HEK293 (cell line): ENCODE data around the gene TPCN2.

Source experiments
- CTCF ChIP-seq: fragments of 450-650 bp; formaldehyde crosslinking; IDR thresholded peaks from 2 replicates; pipeline ENCODE4 v1.5.1; 2016; ENCODE audit warnings: missing biosample characterization, missing genetic modification characterization
- FEZF1 ChIP-seq: fragments of 450-650 bp; formaldehyde crosslinking; IDR thresholded peaks from 2 replicates; pipeline ENCODE4 v1.5.1; 2016; ENCODE audit warnings: missing biosample characterization, missing genetic modification characterization
- KLF16 ChIP-seq: fragments of 450-650 bp; formaldehyde crosslinking; IDR thresholded peaks from 2 replicates; pipeline ENCODE4 v1.5.1; 2017; ENCODE audit warnings: missing biosample characterization, missing genetic modification characterization
- SCRT1 ChIP-seq: fragments of 450-650 bp; formaldehyde crosslinking; IDR thresholded peaks from 2 replicates; pipeline ENCODE4 v1.5.1; 2016; ENCODE audit warnings: missing biosample characterization, missing genetic modification characterization, borderline replicate concordance
- ZBTB17 ChIP-seq: fragments of 450-650 bp; formaldehyde crosslinking; IDR thresholded peaks from 2 replicates; pipeline ENCODE4 v1.5.1; 2016; ENCODE audit warnings: missing biosample characterization, missing genetic modification characterization
- ZNF174 ChIP-seq: fragments of 450-650 bp; formaldehyde crosslinking; IDR thresholded peaks from 2 replicates; pipeline ENCODE4 v1.5.0; 2017; ENCODE audit warnings: missing biosample characterization, mild to moderate bottlenecking, missing genetic modification characterization
- ZNF274 ChIP-seq, 2 experiments: fragments of 200-500 bp in 1 of 2; fragments of 450-650 bp in 1 of 2; sonication (Bioruptor generic) in 1 of 2; formaldehyde crosslinking in 1 of 2; IDR thresholded peaks; 2 replicates each; pipeline versions ENCODE4 v1.5.1 to v1.6.1; 2014 to 2016; ENCODE audit warnings: borderline replicate concordance in 1 of 2, inconsistent platforms in 1 of 2, low read length in 1 of 2, missing biosample characterization in 1 of 2, missing genetic modification characterization in 1 of 2
- ZNF660 ChIP-seq: fragments of 450-650 bp; IDR thresholded peaks from 2 replicates; pipeline ENCODE4 v1.5.1; 2018; ENCODE audit warnings: missing biosample characterization, mild to moderate bottlenecking, missing genetic modification characterization
- ZNF707 ChIP-seq: fragments of 450-650 bp; formaldehyde crosslinking; IDR thresholded peaks from 2 replicates; pipeline ENCODE4 v1.5.1; 2016; ENCODE audit warnings: missing biosample characterization, missing genetic modification characterization
- TF ChIP-seq, protein P1 (sequence below): fragments of 450-650 bp; formaldehyde crosslinking; IDR thresholded peaks from 2 replicates; pipeline ENCODE4 v1.5.1; 2016; ENCODE audit warnings: missing biosample characterization, missing genetic modification characterization

- TF ChIP-seq CTCF (tag by site-specific recombination) (no peak), ZNF274 (IDR thresholded peaks at IDR 0.05; ENCODE audit: low read length) (no peak), ZNF274 (tag by site-specific recombination; IDR thresholded peaks at IDR 0.05; ENCODE audit: borderline replicate concordance) (no peak), SCRT1 (no peak), ZNF660 (tag by site-specific recombination) (no peak), KLF16 (no peak), ZNF174 (tag by site-specific recombination) (no peak), ZBTB17 (tag by site-specific recombination) (no peak), FEZF1 (tag by site-specific recombination) (no peak), ZNF707 (tag by site-specific recombination) (no peak)
- TF ChIP-seq, protein P1, sequence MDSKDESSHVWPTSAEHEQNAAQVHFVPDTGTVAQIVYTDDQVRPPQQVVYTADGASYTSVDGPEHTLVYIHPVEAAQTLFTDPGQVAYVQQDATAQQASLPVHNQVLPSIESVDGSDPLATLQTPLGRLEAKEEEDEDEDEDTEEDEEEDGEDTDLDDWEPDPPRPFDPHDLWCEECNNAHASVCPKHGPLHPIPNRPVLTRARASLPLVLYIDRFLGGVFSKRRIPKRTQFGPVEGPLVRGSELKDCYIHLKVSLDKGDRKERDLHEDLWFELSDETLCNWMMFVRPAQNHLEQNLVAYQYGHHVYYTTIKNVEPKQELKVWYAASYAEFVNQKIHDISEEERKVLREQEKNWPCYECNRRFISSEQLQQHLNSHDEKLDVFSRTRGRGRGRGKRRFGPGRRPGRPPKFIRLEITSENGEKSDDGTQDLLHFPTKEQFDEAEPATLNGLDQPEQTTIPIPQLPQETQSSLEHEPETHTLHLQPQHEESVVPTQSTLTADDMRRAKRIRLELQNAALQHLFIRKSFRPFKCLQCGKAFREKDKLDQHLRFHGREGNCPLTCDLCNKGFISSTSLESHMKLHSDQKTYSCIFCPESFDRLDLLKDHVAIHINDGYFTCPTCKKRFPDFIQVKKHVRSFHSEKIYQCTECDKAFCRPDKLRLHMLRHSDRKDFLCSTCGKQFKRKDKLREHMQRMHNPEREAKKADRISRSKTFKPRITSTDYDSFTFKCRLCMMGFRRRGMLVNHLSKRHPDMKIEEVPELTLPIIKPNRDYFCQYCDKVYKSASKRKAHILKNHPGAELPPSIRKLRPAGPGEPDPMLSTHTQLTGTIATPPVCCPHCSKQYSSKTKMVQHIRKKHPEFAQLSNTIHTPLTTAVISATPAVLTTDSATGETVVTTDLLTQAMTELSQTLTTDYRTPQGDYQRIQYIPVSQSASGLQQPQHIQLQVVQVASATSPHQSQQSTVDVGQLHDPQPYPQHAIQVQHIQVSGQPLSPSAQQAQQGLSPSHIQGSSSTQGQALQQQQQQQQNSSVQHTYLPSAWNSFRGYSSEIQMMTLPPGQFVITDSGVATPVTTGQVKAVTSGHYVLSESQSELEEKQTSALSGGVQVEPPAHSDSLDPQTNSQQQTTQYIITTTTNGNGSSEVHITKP (tag by site-specific recombination) = no peak
Observed at GRCh38 chr11:69057236-69057635, 8.5 kb downstream of the TPCN2 start.
